Suprapubic skin (tissue), 4 donors: ENCODE measurements around the gene ITGA2B. TPM values are rescaled to one million over a fixed set of nuclear protein-coding genes. Genes with fewer than 3 reads are reported as not detected.

Experiments used
- DNase-seq, 2 donors: peaks; one replicate each; pipeline ENCODE4 v3.0.0-alpha.2; 2019; ENCODE audit warnings: low spot score in 2 of 2
- H3K27ac ChIP-seq: fragments of 200-600 bp; sonication (generic); one replicate; pipeline ENCODE4 v1.5.1; 2019
- H3K27me3 ChIP-seq: fragments of 200-600 bp; sonication (generic); one replicate; pipeline ENCODE4 v1.5.1; 2019
- H3K36me3 ChIP-seq: fragments of 200-600 bp; sonication (generic); one replicate; pipeline ENCODE4 v1.5.1; 2019
- H3K4me1 ChIP-seq: fragments of 200-600 bp; sonication (generic); one replicate; pipeline ENCODE4 v1.5.1; 2019
- H3K4me3 ChIP-seq: fragments of 200-600 bp; sonication (generic); one replicate; pipeline ENCODE4 v1.5.1; 2019; ENCODE audit warnings: mild to moderate bottlenecking
- H3K9me3 ChIP-seq: fragments of 200-600 bp; sonication (generic); one replicate; pipeline ENCODE4 v1.5.1; 2019
- EP300 ChIP-seq: sonication (generic); formaldehyde crosslinking; IDR thresholded peaks from one replicate; pipeline ENCODE4 v1.6.1; 2017; ENCODE audit warnings: antibody characterized with exemption
- POLR2A ChIP-seq, 2 donors: fragments of 450-650 bp; IDR thresholded peaks; one replicate each; pipeline ENCODE4 v1.6.1; 2017; ENCODE audit warnings: antibody characterized with exemption in 2 of 2, mild to moderate bottlenecking in 2 of 2, moderate library complexity in 2 of 2
- POLR2AphosphoS5 ChIP-seq, 3 donors: sonication (generic); formaldehyde crosslinking; IDR thresholded peaks; one replicate each; pipeline ENCODE4 v1.6.1; 2017; ENCODE audit warnings: antibody characterized with exemption in 3 of 3
- WGBS: methylation state at CpG from one replicate; pipeline ENCODE4 v1.1.5; 2018; 5-methylcytosine and 5-hydroxymethylcytosine counted together
- total RNA-seq, 4 donors: library from RNA; depleted of rRNA; stranded (reverse); fragments of >200 nt; gene quantifications; one replicate each; pipeline ENCODE4 v1.1.0, GENCODE V29; 2016
- TF ChIP-seq, protein P1 (sequence below), 2 donors: fragments of 200-600 bp in 1 of 2; fragments of 450-650 bp in 1 of 2; sonication (generic) in 1 of 2; IDR thresholded peaks; one replicate each; pipeline ENCODE4 v1.5.1; 2016 to 2019; ENCODE audit warnings: antibody characterized with exemption in 2 of 2, mild to moderate bottlenecking in 1 of 2, moderate library complexity in 1 of 2

The ITGA2B gene
- total RNA-seq, 4 donors from 2014 or later, result 0.45 to 0.48 TPM; not detected in 2

DNA sequence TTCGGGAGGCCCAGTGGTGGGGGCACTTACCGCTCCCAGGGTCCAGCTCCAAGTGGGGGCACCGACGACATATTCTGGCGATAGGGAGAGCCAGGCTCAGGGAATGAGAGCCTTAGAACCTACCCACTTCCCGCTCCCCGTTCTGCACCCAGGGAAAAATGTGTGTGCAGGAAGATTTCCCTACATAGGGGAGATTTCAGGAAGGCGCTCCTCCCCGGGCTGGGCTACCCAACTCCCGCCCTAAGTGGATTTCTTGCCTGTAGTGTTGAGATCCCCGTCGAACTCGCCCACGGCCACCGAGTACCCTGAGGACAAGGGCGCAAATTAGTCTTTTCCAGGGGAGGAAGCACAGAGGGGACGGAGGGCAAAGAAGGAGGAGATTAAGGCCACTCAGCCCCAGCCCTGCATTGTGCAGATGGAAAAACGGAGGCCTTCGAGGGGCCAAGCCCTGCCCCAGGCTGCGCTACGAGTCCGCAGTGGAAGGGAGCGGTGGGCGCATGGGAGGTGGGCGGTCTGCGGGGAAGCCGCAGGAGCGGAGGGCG, 5.1 kb downstream of the ITGA2B start:
- Histone ChIP-seq H3K9me3 (no peaks in the 10 kb centered on the region), H3K36me3 (no peaks in the 10 kb centered on the region), H3K27ac (no peak overlapping the region), H3K4me1 (peaks cover 16% of the 10 kb centered on the region), H3K27me3 (peaks cover 9% of the 10 kb centered on the region), H3K4me3 (no peak overlapping the region)
- DNase-seq, result no peak
- 42% methylated on average over 25 of the region's 29 CpGs for WGBS
- TF ChIP-seq, protein P1, sequence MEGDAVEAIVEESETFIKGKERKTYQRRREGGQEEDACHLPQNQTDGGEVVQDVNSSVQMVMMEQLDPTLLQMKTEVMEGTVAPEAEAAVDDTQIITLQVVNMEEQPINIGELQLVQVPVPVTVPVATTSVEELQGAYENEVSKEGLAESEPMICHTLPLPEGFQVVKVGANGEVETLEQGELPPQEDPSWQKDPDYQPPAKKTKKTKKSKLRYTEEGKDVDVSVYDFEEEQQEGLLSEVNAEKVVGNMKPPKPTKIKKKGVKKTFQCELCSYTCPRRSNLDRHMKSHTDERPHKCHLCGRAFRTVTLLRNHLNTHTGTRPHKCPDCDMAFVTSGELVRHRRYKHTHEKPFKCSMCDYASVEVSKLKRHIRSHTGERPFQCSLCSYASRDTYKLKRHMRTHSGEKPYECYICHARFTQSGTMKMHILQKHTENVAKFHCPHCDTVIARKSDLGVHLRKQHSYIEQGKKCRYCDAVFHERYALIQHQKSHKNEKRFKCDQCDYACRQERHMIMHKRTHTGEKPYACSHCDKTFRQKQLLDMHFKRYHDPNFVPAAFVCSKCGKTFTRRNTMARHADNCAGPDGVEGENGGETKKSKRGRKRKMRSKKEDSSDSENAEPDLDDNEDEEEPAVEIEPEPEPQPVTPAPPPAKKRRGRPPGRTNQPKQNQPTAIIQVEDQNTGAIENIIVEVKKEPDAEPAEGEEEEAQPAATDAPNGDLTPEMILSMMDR (IDR thresholded peaks at IDR 0.05), result no peak
- TF ChIP-seq EP300, result no peak
- TF ChIP-seq POLR2AphosphoS5 (IDR thresholded peaks at IDR 0.05), result no peak
- TF ChIP-seq POLR2A (IDR thresholded peaks at IDR 0.05), result no peak

DNA sequence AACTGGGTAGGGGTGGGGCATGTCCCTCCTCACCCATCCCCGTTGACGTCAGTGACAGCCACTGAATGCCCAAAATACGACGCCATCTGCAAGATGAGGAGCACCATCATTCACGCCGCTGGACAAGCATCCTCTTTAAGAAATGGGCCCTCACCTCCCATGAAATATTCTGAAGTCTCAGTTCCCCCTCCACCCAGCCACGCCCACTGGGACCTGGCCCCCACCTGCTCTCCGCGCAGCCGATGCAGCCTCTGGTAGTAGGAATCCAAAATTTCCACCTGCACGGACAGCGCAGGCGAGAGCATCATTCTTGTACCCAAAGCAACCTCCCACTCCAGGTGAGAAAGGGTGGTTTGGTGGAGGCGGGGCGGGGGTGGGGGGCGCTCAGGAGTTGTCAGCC, 5.6 kb downstream of the ITGA2B start:
- Histone ChIP-seq H3K27ac (no peak overlapping the region), H3K4me1 (peaks cover 16% of the 10 kb centered on the region), H3K4me3 (no peak overlapping the region), H3K36me3 (no peaks in the 10 kb centered on the region), H3K9me3 (no peaks in the 10 kb centered on the region), H3K27me3 (peaks cover 9% of the 10 kb centered on the region)
- TF ChIP-seq, protein P1 (IDR thresholded peaks at IDR 0.05), result no peak
- TF ChIP-seq POLR2A (IDR thresholded peaks at IDR 0.05) (no peak), EP300 (no peak), POLR2AphosphoS5 (IDR thresholded peaks at IDR 0.05) (no peak)
- DNase-seq, result no peak
- 90% methylated on average over 9 of the region's 16 CpGs for whole genome bisulfite sequencing

DNA sequence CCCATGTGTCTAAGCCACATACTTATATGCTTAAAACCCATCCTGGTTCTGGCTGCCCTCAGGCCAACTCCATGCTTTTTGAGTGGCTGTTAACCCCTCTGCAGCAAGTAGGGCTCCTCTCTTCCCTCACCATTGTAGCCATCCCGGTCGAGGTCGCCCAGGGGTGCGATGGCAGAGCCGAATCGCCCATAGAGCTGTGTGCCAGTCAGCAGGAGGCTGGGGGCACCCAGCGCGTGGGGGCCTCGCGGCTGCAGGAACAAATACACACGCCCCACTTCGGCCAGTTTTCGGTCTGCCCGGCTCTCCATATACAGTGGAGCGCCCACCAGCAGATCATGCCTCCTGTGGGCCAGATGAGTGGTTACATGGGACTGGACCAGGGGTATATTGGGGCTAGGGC, 6.1 kb downstream of the ITGA2B start:
- Histone ChIP-seq H3K4me3 (no peak overlapping the region), H3K27me3 (peaks cover 9% of the 10 kb centered on the region), H3K9me3 (no peaks in the 10 kb centered on the region), H3K36me3 (no peaks in the 10 kb centered on the region), H3K4me1 (peaks cover 16% of the 10 kb centered on the region), H3K27ac (no peak overlapping the region)
- 95% methylated on average over 15 of the region's 15 CpGs for WGBS
- DNase-seq, result no peak
- TF ChIP-seq POLR2AphosphoS5 (IDR thresholded peaks at IDR 0.05) (no peak), POLR2A (IDR thresholded peaks at IDR 0.05) (no peak), EP300 (no peak)
- TF ChIP-seq, protein P1 (IDR thresholded peaks at IDR 0.05), result no peak

DNA sequence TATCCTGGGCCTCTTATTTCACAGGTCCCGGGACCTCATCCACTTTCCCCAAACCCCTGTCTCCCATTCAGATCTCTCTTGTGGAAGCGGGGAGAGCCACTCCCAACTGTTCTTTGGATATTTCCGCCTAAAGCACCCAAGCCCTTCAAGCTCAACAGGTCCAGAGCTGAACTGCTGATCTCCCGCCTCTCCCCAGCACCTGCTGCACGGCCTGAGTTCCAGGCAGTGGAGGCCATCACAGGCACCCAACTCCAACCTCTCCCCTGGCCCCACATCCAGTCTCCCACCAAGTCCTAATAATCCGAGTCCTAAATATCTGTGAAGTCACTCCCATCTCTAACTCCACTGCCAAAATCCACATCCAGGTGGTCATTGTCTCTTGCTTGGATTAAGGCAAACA, 6.5 kb downstream of the ITGA2B start:
- 79% methylated on average over 6 of the region's 6 CpGs for WGBS
- no peak for TF ChIP-seq POLR2AphosphoS5 (IDR thresholded peaks at IDR 0.05)
- no peak for TF ChIP-seq POLR2A (IDR thresholded peaks at IDR 0.05)
- TF ChIP-seq, protein P1 (IDR thresholded peaks at IDR 0.05), result no peak
- TF ChIP-seq EP300, result no peak
- Histone ChIP-seq H3K36me3 (no peaks in the 10 kb centered on the region), H3K4me3 (no peak overlapping the region), H3K27me3 (peaks cover 9% of the 10 kb centered on the region), H3K9me3 (no peaks in the 10 kb centered on the region), H3K27ac (no peak overlapping the region), H3K4me1 (peaks cover 16% of the 10 kb centered on the region)
- DNase-seq, result no peak

DNA sequence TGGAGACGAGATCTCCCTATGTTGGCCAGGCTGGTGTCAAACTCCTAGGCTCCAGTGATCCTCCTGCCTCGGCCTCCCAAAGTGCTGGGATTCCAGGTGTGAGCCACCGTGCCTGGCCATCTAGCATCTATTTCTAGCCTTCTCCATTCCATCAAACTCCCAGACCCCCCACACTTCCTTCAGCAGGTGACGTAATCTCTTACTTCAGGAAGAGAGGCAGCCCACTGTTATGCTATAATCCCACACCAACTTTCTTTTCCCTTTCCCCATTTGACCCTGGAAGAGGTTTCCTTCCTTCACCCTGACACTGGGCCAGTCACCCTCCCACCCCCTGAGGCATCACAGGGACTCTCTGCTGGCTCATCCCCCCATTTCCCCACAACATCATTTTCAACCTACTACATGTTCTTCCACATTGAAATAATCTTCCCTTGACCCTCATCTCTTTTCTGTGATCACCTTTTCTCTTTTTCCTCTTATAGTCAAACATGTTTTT, 7.6 kb downstream of the ITGA2B start:
- no peaks in the 10 kb centered on the region for H3K9me3 ChIP-seq
- H3K27ac ChIP-seq, result no peak overlapping the region
- TF ChIP-seq POLR2A (IDR thresholded peaks at IDR 0.05) (no peak), POLR2AphosphoS5 (IDR thresholded peaks at IDR 0.05) (no peak), EP300 (no peak)
- TF ChIP-seq, protein P1 (IDR thresholded peaks at IDR 0.05), result no peak
- no peak overlapping the region for H3K4me3 ChIP-seq
- H3K4me1 ChIP-seq, result peaks cover 16% of the 10 kb centered on the region
- no peak for DNase-seq
- no peaks in the 10 kb centered on the region for H3K36me3 ChIP-seq
- WGBS, result 78% methylated on average over 4 of the region's 4 CpGs
- H3K27me3 ChIP-seq, result peaks cover 9% of the 10 kb centered on the region
